Stimulated activated memory B cell treated with anti-CD40 and anti-IgM and Interleukin-4, amounts not matched to agents 10 μg/mL and 1 μg/mL and 100 μg/mL, for 72 hours (primary cell): ENCODE measurements around the gene TAGLN.
"Not testable (repeated sequence)": the region's sequence is repeated elsewhere in the genome, so short reads cannot be mapped to it uniquely, and the experiment has no call there.

ENCODE experiments used
- ATAC-seq: fragments of 150-1000 bp; cut with Tn5 transposase; 2 replicates; pipeline ENCODE4 v1.10.0; 2021
- H3K27ac Mint-ChIP-seq: one replicate; pipeline ENCODE4 v1.8.0; 2022; ENCODE audit warnings: mild to moderate bottlenecking, mixed read lengths
- H3K27me3 Mint-ChIP-seq: one replicate; pipeline ENCODE4 v1.8.0; 2022; ENCODE audit warnings: mixed read lengths
- H3K36me3 Mint-ChIP-seq: one replicate; pipeline ENCODE4 v1.8.0; 2022; ENCODE audit warnings: mixed read lengths
- H3K4me1 Mint-ChIP-seq: one replicate; pipeline ENCODE4 v1.8.0; 2022; ENCODE audit warnings: mixed read lengths
- H3K4me3 Mint-ChIP-seq: one replicate; pipeline ENCODE4 v1.8.0; 2022; ENCODE audit warnings: mild to moderate bottlenecking, moderate library complexity, mixed read lengths
- H3K9me3 Mint-ChIP-seq: one replicate; pipeline ENCODE4 v1.8.0; 2022; ENCODE audit warnings: mixed read lengths

The TAGLN gene

GRCh38 chr11:117177534-117178209 lies 21.5 kb upstream of the TAGLN start:
- peak overlapping the region; percentile 87 for H3K27ac Mint-ChIP-seq
- peak overlapping the region; percentile 92 for H3K4me3 Mint-ChIP-seq
- H3K27me3 Mint-ChIP-seq = no peaks in the 10 kb centered on the region
- no peak for ATAC-seq
- peaks cover 41% of the 10 kb centered on the region for H3K4me1 Mint-ChIP-seq
- peaks cover 15% of the 10 kb centered on the region for H3K36me3 Mint-ChIP-seq
- no peaks in the 10 kb centered on the region for H3K9me3 Mint-ChIP-seq

- H3K27me3 Mint-ChIP-seq = no peaks in the 10 kb centered on the region
- peak within 1 kb of the TSS; percentile 87 for H3K27ac Mint-ChIP-seq
- ATAC-seq = peak; percentile 98
- H3K4me3 Mint-ChIP-seq = peak within 1 kb of the TSS; percentile 92
- peaks cover 18% of the 10 kb centered on the region for H3K36me3 Mint-ChIP-seq
- H3K9me3 Mint-ChIP-seq = no peaks in the 10 kb centered on the region
- H3K4me1 Mint-ChIP-seq = peaks cover 39% of the 10 kb centered on the region
Observed at GRCh38 chr11:117178210-117179034, 20.7 kb upstream of the TAGLN start, which contains the start of gene SIDT2. TSS of gene SIDT2 (plus strand) at chr11:117178743. CDS start at chr11:117179264, 521 bp downstream.

GRCh38 chr11:117179048-117179999 lies 19.8 kb upstream of the TAGLN start:
- Mint-ChIP-seq H3K4me3 (peak overlapping the region; percentile 92), H3K27me3 (no peaks in the 10 kb centered on the region)
- ATAC-seq = peak; percentile 73

GRCh38 chr11:117180020-117180419 lies 19.1 kb upstream of the TAGLN start:
- no peak for ATAC-seq
- no peaks in the 10 kb centered on the region for H3K27me3 Mint-ChIP-seq

More at GRCh38 chr11:117179048-117179999, 19.8 kb upstream of the TAGLN start:
- peak overlapping the region; percentile 87 for H3K27ac Mint-ChIP-seq
- H3K9me3 Mint-ChIP-seq = no peaks in the 10 kb centered on the region
- H3K36me3 Mint-ChIP-seq = peaks cover 27% of the 10 kb centered on the region
- peaks cover 46% of the 10 kb centered on the region for H3K4me1 Mint-ChIP-seq

GRCh38 chr11:117180661-117181585 lies 18.2 kb upstream of the TAGLN start:
- Mint-ChIP-seq H3K27me3 (no peaks in the 10 kb centered on the region), H3K36me3 (peaks cover 28% of the 10 kb centered on the region), H3K4me3 (peak overlapping the region; percentile 92), H3K27ac (peak overlapping the region; percentile 87), H3K4me1 (peaks cover 56% of the 10 kb centered on the region), H3K9me3 (no peaks in the 10 kb centered on the region)
- ATAC-seq = peak; percentile 35

More at GRCh38 chr11:117180020-117180419, 19.1 kb upstream of the TAGLN start:
- Mint-ChIP-seq H3K4me1 (peaks cover 47% of the 10 kb centered on the region), H3K9me3 (no peaks in the 10 kb centered on the region), H3K27ac (peak overlapping the region; percentile 87), H3K4me3 (peak overlapping the region; percentile 92), H3K36me3 (peaks cover 28% of the 10 kb centered on the region)

GRCh38 chr11:117181586-117182550 lies 17.3 kb upstream of the TAGLN start:
- no peak overlapping the region for H3K4me3 Mint-ChIP-seq
- H3K27ac Mint-ChIP-seq = peak overlapping the region; percentile 87
- no peak for ATAC-seq
- peaks cover 66% of the 10 kb centered on the region for H3K4me1 Mint-ChIP-seq
- no peaks in the 10 kb centered on the region for H3K27me3 Mint-ChIP-seq
- H3K36me3 Mint-ChIP-seq = peaks cover 37% of the 10 kb centered on the region
- no peaks in the 10 kb centered on the region for H3K9me3 Mint-ChIP-seq

GRCh38 chr11:117182551-117182935 lies 16.6 kb upstream of the TAGLN start:
- Mint-ChIP-seq H3K27me3 (no peaks in the 10 kb centered on the region), H3K9me3 (no peaks in the 10 kb centered on the region), H3K4me3 (no peak overlapping the region), H3K4me1 (peaks cover 72% of the 10 kb centered on the region), H3K36me3 (peaks cover 44% of the 10 kb centered on the region), H3K27ac (no peak overlapping the region)
- no peak for ATAC-seq

GRCh38 chr11:117183178-117183577 lies 16.0 kb upstream of the TAGLN start:
- not testable (repeated sequence) for H3K27me3 Mint-ChIP-seq, H3K9me3 Mint-ChIP-seq, H3K4me3 Mint-ChIP-seq, ATAC-seq
- H3K27ac Mint-ChIP-seq = peak overlapping the region; percentile 87
- peaks cover 50% of the 10 kb centered on the region for H3K36me3 Mint-ChIP-seq
- H3K4me1 Mint-ChIP-seq = peaks cover 74% of the 10 kb centered on the region

GRCh38 chr11:117183724-117184349 lies 15.3 kb upstream of the TAGLN start:
- Mint-ChIP-seq H3K36me3 (peaks cover 57% of the 10 kb centered on the region), H3K27ac (peak overlapping the region; percentile 87), H3K27me3 (no peaks in the 10 kb centered on the region), H3K4me1 (peaks cover 78% of the 10 kb centered on the region), H3K9me3 (no peaks in the 10 kb centered on the region), H3K4me3 (no peak overlapping the region)
- ATAC-seq = no peak

- Mint-ChIP-seq H3K27me3 (no peaks in the 10 kb centered on the region), H3K9me3 (no peaks in the 10 kb centered on the region), H3K36me3 (peaks cover 76% of the 10 kb centered on the region), H3K4me1 (peaks cover 80% of the 10 kb centered on the region), H3K4me3 (peak overlapping the region; percentile 50), H3K27ac (peak overlapping the region; percentile 87)
- ATAC-seq = peak; percentile 64
Observed at GRCh38 chr11:117185736-117186430, 13.3 kb upstream of the TAGLN start.

GRCh38 chr11:117186431-117186761 lies 12.8 kb upstream of the TAGLN start:
- Mint-ChIP-seq H3K36me3 (peaks cover 74% of the 10 kb centered on the region), H3K27ac (peak overlapping the region; percentile 87), H3K4me1 (peaks cover 75% of the 10 kb centered on the region), H3K9me3 (no peaks in the 10 kb centered on the region), H3K4me3 (peak overlapping the region; percentile 50), H3K27me3 (no peaks in the 10 kb centered on the region)
- no peak for ATAC-seq

GRCh38 chr11:117187007-117187406 lies 12.2 kb upstream of the TAGLN start:
- Mint-ChIP-seq H3K36me3 (peaks cover 73% of the 10 kb centered on the region), H3K27me3 (no peaks in the 10 kb centered on the region), H3K27ac (peak overlapping the region; percentile 87), H3K9me3 (no peaks in the 10 kb centered on the region), H3K4me3 (peak overlapping the region; percentile 46), H3K4me1 (peaks cover 73% of the 10 kb centered on the region)
- no peak for ATAC-seq
